GM18909 (cell line): ENCODE data around the gene TDRD10.
"Not testable (repeated sequence)": the region's sequence is repeated elsewhere in the genome, so short reads cannot be mapped to it uniquely, and the experiment has no call there.

Experiments used
- ATAC-seq: cut with Tn5 transposase; IDR thresholded peaks from one replicate; pipeline ENCODE4 v1.9.1; 2021; ENCODE audit warnings: mild to moderate bottlenecking; ENCODE audit not compliant: unreplicated experiment, poor library complexity

Gene TDRD10

DNA sequence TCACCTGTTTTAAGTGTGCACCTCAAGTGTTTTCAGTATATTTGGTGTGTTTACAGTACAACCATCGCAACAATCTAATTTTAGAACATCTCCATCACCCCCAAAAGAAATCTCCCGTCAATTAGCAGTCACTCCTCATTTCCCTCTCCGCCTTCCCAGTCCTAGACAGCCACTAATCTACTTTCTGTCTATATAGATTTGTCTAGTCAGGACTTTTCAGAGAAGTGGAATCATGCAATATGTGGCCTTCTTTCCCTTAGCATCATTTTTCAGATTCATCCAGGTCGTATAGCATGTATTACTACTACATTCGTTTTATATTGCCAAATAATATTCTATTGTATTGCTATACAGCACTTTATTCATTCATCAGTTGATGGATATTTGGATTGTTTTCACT, 1.9 kb downstream of the TDRD10 start:
- ATAC-seq: no peak

DNA sequence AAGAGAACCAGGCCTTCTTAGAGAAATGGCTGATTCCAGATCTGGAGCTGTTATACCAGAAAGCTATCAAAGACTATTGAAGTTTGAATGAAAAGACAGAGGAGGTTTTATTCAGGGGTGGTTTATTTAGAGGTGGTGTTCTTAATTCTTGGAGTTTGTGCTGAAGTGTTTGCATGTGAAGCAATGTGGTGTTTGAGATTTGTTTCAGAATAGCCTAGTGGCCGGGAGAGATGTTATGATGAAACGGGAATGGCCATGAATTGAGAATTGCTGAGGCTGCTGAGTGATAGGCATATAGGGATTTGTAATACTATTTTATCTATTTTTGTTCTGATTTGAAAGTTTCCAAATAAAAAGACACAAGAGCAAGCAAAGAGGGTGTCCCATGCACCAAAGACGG, 10.7 kb downstream of the TDRD10 start:
- no peak for ATAC-seq

DNA sequence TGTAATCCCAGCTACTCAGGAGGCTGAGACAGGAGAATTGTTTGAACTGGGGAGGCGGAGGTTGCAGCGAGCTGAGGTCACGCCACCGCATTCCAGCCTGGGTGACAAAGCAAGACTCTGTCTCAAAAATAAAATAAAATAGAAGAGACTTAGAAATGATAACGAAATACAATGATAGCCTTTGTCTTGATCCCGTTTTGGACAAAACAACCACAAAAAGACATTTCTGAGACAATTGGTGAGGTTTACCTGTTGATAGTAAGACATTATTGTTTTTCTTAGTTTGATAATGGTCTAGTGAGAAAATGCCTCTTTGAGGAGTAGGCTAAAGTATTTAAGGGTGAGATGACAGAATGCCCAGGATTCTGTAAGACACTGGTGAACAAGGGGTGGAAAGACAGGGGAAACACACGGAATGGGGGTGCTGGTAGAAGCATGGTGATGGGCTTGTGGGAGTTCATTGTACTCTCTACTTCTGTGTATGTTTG, 12.1 kb downstream of the TDRD10 start:
- no peak for ATAC-seq

DNA sequence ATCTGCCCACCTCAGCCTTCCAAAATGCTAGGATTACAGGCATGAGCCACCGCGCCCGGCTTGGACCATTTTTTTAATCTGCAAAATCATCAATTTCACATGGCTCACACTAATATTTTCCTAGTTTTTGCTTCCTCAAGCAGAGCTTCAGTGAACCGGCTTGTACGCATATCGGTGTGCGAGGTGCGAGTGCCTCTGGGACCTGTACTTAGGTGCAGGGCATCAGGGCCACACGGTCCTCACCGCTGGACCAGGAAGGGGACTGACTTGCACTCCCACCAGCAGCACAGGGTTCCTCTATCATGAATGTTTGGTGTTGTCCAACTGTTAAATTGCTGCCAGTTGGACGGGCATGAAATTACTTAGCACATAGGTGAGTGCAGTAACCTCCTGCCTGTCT, 15.6 kb downstream of the TDRD10 start:
- no peak for ATAC-seq

DNA sequence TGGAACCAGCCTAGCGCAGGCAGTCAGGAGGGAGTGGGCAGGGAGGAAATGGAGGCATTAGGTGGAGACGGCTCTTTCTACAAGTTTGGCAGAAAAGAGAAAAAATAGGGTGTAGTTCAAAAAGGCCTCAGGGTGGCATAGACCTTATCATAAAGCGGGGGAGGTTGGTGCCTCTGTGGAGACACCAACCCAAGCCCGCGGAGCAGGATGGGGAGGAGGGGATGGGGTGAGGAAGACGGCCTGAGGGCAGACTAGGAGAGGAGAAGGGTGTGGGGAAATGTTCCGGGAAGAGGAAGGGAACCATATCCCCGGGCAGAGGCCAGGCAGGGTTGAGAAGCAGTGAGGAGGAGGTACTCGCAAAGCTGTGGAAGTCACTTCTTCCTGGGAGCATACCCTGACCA, 17.6 kb downstream of the TDRD10 start:
- no peak for ATAC-seq

DNA sequence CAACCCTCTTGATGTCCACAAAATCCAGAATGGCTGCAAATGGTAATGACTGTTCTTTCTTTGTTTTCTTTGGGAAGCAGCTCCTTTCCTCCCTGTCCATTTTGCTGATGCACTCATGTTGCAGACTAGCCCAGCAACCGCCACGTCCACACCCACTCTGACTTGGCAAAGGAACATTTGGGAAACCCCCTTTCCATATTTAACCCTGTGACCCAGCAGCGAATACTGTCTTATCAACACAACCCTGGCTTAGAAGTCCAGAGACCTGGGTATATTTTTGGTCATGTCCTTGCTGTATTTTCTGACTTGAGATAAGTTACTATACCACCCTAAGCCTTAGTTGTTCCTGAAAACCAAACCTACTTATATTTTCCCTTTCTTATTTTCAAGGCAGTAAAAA, 18.3 kb downstream of the TDRD10 start:
- no peak for ATAC-seq

DNA sequence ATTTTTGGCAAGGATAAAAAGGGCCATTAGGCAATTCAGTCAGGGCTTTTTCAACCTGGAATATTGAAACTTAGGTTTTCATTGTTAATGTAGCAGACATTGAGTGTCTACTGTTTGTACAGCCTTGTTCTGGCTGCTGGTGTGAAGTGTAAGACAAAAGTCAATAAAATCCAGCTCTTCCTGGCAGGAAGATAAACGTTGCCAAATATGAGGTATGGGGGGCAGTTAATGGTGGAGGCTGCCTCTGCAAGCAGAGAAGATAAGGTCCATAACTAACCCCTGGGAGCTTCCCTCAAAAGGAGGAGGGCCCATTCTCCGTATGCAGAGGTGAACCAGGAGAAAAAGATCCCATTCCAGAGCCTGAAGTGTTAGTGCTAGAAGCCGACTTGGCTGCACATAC, 19.7 kb downstream of the TDRD10 start:
- ATAC-seq: no peak

DNA sequence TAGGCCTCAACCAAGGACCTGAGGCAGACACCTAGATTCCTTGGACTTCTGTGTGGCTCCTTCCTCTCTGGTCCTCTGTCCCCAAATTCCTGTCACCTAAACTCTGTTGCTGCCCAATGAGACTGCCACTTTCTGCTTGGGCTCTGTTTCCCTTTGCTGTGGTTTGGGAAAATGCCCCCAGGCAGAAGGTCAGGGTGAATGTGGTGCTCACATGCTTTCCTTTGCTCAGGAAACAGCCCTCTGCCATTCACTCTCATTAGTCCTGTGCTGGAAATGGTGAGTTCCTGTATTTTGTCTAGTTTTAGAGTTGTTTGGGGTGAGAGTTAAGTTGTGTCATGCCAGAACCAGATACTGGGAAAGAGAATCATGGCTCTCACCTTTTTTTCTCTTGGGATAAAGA, 22.9 kb downstream of the TDRD10 start:
- no peak for ATAC-seq

DNA sequence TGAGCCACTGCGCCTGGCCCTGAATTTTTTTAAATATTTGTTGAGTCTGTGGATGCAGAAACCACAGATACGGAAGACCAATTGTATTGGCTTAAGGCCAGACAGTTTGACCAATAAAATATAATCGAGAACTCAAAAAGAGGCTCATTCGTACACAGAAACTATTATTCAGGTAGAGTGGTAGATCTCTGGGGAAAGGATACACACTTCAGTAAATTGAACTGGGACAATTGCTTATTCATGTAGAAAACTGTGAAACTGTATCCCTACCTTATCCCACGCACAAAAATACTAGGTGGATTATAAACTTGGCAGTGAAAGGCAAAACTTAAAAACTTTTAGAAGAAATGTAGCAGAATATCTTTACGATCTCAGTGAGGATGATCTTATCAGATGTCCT, 25.2 kb downstream of the TDRD10 start:
- ATAC-seq: no peak

DNA sequence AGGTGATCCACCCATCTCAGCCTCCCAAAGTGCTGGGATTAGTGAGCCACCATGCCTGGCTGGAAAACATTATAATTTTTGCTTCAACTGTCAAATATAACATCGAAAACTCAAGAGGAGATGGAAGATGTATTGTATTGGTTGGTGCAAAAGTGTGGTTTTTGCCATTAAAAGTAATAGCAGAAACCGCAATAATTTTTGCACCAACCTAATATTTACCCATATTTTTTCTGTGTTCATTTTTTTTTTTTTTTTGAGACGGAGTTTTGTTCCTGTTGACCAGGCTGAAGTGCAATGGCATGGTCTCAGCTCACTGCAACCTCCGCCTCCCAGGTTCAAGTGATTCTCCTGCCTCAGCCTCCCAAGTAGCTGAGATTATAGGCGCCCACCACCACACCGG, 27.3 kb downstream of the TDRD10 start:
- ATAC-seq: no peak

DNA sequence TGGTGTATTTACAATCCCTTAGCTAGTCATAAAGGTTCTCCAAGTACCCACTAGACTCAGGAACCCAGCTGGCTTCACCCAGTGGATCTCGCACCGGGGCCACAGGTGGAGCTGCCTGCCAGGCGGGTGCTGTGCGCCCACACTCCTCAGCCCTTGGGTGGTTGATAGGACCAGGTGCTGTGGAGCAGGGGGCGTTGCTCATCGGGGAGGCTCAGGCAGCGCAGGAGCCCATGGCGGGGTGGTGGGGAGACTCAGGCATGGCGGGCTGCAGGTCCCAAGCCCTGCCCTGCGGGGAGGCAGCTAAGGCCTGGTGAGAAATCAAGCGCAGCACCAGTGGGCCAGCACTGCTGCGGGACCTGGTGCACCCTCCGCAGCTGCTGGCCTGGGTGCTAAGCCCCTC, 29.9 kb downstream of the TDRD10 start:
- not testable (repeated sequence) for ATAC-seq

DNA sequence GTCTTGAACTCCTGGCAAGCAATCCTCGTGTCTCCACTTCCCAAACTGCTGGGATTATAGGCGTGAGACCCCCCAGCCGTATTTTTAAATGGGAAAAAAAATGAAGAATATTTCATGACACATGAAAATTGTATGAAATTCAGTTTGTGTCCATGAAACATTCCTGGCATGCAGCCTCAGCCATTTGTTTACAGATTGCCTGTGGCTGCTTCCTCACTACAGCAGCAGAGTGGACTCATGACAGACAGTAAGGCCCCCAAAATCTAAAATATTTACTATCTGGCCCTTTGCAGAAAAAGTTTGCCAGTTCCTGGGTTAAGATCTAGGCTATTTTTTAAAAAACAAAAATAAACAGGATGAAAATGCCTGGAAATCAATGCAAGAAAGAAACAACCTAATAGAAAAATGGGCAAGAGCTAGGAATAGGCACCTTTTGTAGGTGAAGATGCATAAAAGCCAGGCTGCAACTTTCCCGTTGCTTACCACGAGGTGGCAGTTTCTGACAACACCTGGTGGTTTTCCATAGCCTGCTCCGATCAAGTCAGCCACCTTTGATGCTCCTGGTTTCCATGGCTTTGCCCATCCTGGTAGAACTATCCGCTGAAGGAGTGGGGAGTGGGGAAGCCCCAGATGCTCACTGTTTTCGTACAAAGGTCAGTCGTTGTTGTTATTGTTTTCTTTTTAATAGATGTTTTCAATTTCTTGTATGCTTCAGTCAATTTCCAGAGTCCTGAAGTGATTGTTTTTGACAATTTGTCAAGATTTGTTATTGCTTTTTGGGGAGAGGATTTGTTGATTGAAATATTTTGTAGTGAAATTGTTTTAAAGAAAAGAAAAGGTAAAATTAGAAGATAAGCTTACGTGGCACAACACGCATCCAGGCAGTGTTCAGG, 32.2 kb downstream of the TDRD10 start:
- ATAC-seq: no peak

DNA sequence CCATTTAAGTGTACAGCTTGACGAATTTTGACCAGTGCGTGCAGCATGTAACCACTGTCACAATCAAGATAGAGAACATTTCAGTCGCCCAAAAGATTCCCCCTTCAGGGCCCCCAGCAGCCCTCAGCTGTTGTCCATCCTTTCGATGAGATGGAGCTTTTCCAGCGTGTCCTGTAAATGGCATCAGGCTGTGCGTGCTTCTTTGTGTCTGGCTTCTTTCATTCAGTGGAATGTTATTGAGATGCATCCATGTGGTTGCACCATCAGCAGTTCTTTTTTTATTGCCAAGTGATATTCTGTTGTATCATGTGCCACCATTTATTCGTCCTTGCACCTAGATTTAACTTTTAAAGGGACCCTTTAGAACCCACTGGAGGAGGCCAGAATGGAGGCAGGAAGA, 34.6 kb downstream of the TDRD10 start:
- ATAC-seq: no peak

DNA sequence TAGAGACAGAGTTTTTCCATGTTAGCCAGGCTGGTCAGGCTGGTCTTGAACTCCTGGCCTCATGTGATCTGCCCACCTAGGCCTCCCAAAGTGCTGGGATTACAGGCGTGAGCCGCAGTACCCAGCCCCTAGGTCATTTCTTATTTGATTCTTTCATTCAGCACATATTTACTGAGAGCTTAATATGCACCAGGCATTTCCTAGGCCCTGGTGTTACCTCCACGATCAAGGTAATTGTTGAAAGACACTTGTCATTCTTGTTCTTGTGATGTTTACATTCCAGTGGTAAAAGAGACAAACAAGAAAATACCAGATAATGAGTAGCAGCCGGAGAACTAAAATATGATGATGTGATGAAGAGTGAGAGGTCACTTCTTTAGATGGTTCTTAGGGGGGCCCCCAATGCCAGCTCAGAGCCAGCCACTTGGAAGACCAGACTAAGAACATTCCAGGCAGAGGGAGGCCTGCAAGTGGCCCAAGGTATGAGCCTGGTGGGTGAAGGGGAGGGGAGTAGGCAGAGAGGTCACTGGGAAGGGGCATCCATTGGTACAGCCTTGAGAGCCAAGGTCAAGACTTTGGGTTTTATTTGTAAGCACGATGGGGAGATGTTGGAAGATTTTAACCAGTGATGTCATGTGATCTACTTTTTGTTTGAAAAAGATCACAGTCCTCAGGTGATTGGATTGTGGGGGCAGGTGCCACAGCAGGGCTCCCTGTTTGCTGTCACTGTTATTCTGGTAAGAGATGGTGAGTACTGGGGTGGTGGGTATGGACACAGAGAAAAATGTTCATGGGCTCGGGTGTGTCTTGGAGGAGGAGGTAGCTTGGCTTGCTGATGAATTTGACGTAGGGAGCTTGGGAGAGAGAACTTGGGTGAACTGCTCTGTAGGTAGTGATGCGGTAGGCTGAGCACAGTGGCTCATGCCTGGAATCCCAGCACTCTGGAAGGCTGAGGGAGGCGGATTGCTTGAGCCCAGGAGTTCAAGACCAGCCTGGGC, 37.8 kb downstream of the TDRD10 start:
- no peak for ATAC-seq

DNA sequence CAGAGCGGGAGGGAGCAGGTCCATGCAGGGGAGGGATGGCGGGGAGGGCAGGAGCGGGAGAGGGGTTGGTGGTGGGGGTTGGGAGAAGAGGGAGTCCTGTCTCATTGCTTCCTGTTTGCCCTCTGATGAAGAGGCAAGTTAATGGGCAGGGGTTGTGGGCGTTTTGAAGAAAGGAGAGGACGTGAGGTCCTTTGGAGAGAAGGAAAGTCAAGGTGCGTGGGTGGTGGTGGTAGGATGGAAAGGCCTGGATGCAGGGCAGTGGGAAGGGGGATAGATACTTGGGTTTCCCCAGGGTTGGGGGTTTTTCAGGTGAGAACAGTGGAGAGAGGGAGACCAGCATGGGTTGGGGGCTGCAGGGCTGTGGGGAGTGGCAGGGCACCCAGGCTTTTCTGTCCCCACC, 39.2 kb downstream of the TDRD10 start:
- no peak for ATAC-seq

DNA sequence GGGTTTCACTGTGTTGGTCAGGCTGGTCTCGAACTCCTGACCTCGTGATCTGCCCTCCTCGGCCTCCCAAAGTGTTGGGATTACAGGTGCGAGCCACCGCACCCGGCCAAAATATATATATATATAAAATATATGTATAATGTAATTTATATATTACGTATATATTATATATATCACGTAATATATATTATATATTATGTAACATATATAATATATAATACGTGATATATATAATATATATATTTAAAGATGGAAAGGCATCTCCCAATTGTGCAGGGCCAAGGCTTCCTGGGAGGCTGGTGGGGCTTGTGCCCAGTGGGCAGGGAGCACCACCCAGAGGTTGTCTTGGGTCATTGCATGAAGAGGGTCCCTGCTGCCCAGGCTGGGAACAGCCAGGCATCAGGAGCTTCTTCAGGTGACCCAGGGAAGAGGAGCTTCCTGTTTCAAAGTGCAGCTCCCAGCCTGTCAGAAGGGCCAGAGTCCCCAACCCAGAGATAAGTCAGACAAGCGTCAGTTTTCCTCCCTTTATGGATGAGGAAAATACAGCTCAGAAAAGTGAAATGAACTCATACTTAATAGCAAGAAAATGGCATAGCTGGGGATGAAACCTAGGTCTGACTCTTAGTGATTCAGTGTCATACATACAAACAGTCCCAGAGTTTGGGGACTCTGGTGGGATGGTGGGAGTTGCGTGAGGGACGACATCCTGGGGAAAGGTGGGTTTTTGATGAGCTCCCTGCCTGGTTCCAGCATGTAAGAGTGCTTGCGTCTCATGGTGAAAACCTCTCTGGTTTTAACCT, 44.4 kb downstream of the TDRD10 start:
- ATAC-seq: no peak

DNA sequence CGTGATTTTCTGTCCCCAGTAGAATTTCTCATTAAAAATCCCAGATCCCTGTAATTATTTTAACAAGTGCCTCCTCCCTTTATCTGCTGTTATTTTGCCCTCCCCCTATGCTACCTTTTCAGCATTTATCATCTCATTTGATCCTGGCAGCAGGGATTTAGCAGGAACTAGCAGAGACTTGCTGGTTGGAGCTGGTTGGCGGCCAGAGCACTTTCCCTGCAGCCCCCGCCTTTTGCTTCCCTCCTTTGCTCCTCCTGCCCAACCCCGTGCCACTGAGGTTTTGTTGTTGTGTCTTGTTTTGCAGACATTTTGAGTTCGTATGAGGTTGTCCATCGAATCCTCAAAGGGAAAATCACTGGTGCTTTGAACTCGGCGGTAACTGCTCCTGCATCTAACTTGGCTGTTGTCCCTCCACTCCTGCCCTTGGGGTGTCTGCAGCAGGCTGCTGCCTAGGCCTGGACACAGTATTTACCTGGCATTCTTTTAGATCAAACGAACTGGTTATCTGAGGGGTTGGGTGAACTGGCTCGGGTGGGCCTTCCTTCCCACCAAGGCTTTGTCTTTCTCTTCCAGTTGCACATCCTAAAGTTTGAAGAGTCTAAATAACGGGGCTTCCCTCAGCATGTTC, 45.2 kb downstream of the TDRD10 start:
- no peak for ATAC-seq

DNA sequence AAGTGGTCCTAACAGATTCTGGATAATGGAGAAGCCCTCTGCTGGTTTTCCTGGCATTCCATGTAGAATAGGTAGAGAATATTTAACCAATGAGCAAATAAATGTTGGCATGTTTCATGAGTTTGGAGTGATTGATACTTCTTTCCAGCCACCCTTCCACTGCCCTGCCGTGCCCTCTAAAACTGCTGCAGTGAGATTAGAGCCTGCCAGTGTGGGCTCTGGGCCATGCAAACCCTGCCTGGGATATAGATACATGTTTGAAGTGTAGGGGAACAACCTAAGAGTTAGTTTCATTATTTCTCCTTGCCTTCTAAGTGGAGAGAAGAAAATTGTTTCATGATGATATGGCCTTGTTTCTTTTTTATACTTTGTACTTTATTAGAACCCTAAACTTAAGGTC, 46.0 kb downstream of the TDRD10 start:
- no peak for ATAC-seq

DNA sequence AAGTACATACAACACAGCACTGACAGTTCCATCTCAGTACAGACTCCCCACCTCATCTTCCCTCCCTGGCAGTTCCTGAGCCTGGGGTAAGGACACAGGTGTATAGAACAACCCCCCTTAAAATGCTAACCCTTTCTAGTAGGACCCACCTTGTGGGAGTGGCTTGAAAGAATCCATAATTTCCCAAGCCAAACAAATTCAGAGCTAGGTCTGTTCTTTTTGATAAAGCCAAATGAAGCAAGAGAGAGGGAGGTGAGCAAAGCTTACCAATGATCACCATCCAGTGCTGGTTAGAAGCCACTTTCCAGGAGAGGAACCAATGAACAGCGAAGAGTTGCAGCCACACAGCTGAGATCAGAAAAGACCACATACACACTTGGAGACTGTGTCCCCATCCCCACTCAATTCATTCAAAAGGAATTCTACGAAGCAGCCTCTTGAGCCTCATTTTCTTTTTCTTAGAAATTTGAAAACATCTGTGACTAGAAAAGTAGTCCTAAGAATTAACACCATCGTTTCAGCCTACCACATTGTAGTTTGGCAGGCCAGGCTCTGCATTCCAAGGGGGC, 47.3 kb downstream of the TDRD10 start:
- ATAC-seq: no peak

DNA sequence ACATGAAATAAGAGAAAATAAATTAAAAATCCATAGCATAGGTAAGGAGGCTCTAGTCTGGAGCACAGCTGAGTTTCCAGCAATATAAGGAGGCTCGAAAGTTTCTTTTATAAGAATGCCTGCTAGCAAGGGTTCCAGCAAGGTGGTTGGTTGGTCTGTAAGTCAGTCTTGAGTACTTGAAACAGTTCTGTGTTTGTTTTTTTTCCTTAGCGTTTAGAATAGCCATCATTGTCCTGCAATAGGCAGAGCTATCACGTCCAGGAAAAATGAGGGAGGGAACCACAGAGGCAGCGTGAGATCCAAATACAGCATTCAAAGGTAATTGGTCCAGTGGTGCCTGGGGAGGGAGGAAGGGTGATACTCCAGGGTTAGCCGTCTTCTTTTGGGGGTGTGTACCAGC, 48.1 kb downstream of the TDRD10 start:
- no peak for ATAC-seq
